ENCODE data around the gene ATP1A1. TPM values are rescaled to one million over a fixed set of nuclear protein-coding genes. Genes with fewer than 3 reads are reported as not detected.
A peak's percentile ranks its signal among the peaks of the same experiment; 100 is the strongest.

ATP1A1 gene
- total RNA-seq (101 and 107 TPM in 2 replicates), polyA plus RNA-seq (58.9 and 65.8 TPM in 2 replicates), polyA minus RNA-seq (45.0 and 46.7 TPM in 2 replicates)
- total RNA-seq (2013): 44.0 TPM

GRCh38 chr1:116372651-116373430 is at the start of gene ATP1A1:
Gene ATP1A1, plus strand, starts transcription at chr1:116373244. Its CDS starts 268 bp downstream, at chr1:116373512.
- H3K9me3 Mint-ChIP-seq (ENCODE audit: insufficient read depth): no peaks in the 10 kb centered on the region
- no peak for TF ChIP-seq EZH2 (IDR thresholded peaks at IDR 0.05; ENCODE audit: borderline replicate concordance, insufficient read depth, low read depth, low read length, poor library complexity, severe bottlenecking)
- no peak for TF ChIP-seq CTCF (IDR thresholded peaks at IDR 0.05)
- Histone ChIP-seq H3K27ac (ENCODE audit: low read length in 2 of 2) (peak within 1 kb of the TSS; percentile 81 to 91), H3K9me3 (ENCODE audit: control extremely low read depth in 1 of 3, control insufficient read depth in 2 of 3, insufficient read depth in 1 of 3, low read length in 2 of 3) (peaks cover 0 to 1% (median 0%) of the 10 kb centered on the region in 3 donors), H2AFZ (ENCODE audit: insufficient read depth, low read depth, low read length, poor library complexity, severe bottlenecking) (peak within 1 kb of the TSS; percentile 99), H3K4me2 (replicated peaks; ENCODE audit: low read depth, low read length, poor library complexity, severe bottlenecking) (peak within 1 kb of the TSS; percentile 96), H3K4me1 (ENCODE audit: control insufficient read depth in 2 of 2, insufficient read depth in 2 of 2, low read length in 2 of 2) (peaks cover 40 to 45% of the 10 kb centered on the region in 2 donors), H4K20me1 (ENCODE audit: control insufficient read depth, insufficient read depth, low read length, poor library complexity, severe bottlenecking) (peaks cover 13% of the 10 kb centered on the region), H3K27me3 (replicated peaks in 1 of 4; ENCODE audit: control extremely low read depth in 1 of 4, control insufficient read depth in 3 of 4, insufficient read depth in 4 of 4, low read length in 3 of 4) (peaks cover 0 to 7% (median 3%) of the 10 kb centered on the region in 4 experiments), H3K36me3 (replicated peaks in 1 of 2; ENCODE audit: control extremely low read depth in 1 of 2, control insufficient read depth in 1 of 2, extremely low read depth in 1 of 2, insufficient read depth in 2 of 2, low read length in 1 of 2) (no peaks in the 10 kb centered on the region), H3K79me2 (ENCODE audit: control insufficient read depth, insufficient read depth, low read length) (peaks cover 31% of the 10 kb centered on the region), H3K4me3 (ENCODE audit: control extremely low read depth in 1 of 5, extremely low read depth in 1 of 5, insufficient read depth in 1 of 5, low read depth in 2 of 5, low read length in 4 of 5) (peak within 1 kb of the TSS; percentile 46 to 90 (median 84)), H3K9ac (ENCODE audit: low read length) (peak within 1 kb of the TSS; percentile 91)
- ChIA-PET POLR2A (interaction anchor here (1.0 kb wide), 1 partner anchor 46 kb away, joined by 3 read pairs; no protein-coding TSS in a partner anchor), CTCF (interaction anchor here (1.4 kb wide), 1 partner anchor 46 kb away, joined by 3 read pairs; no protein-coding TSS in a partner anchor)
- peaks cover 38% of the 10 kb centered on the region for H3K4me1 Mint-ChIP-seq
- intact Hi-C loops (cut with micrococcal nuclease): loop anchor here (1.0 to 10.0 kb wide), 8 partner anchors 45 to 1556 kb away; partner anchors contain the start of genes CD58, GDAP2, TENT5C and TTF2
- ATAC-seq (ENCODE audit: low read depth) (peak; percentile 79), DNase-seq (peak; percentile 99)
- peak within 1 kb of the TSS; percentile 96 for H3K27ac Mint-ChIP-seq
- H3K27me3 Mint-ChIP-seq: peaks cover 20% of the 10 kb centered on the region
- H3K4me3 Mint-ChIP-seq: peak within 1 kb of the TSS; percentile 96
- WGBS (ENCODE audit: insufficient coverage): under 1% methylated on average over 74 of the region's 78 CpGs

- no peak for ATAC-seq (ENCODE audit: low read depth)
- Mint-ChIP-seq H3K4me1 (peaks cover 22% of the 10 kb centered on the region), H3K4me3 (no peak overlapping the region), H3K9me3 (ENCODE audit: insufficient read depth) (no peaks in the 10 kb centered on the region), H3K27me3 (no peaks in the 10 kb centered on the region), H3K27ac (no peak overlapping the region)
- Histone ChIP-seq H3K4me3 (ENCODE audit: control extremely low read depth in 1 of 5, extremely low read depth in 1 of 5, insufficient read depth in 1 of 5, low read depth in 2 of 5, low read length in 4 of 5) (no peak overlapping the region), H3K4me1 (ENCODE audit: control insufficient read depth in 2 of 2, insufficient read depth in 2 of 2, low read length in 2 of 2) (peaks cover 18 to 23% of the 10 kb centered on the region in 2 donors), H3K27ac (ENCODE audit: low read length in 2 of 2) (no peak overlapping the region), H3K79me2 (ENCODE audit: control insufficient read depth, insufficient read depth, low read length) (no peaks in the 10 kb centered on the region), H2AFZ (ENCODE audit: insufficient read depth, low read depth, low read length, poor library complexity, severe bottlenecking) (no peak overlapping the region), H3K9me3 (ENCODE audit: control extremely low read depth in 1 of 3, control insufficient read depth in 2 of 3, insufficient read depth in 1 of 3, low read length in 2 of 3) (no peaks in the 10 kb centered on the region), H3K27me3 (replicated peaks in 1 of 4; ENCODE audit: control extremely low read depth in 1 of 4, control insufficient read depth in 3 of 4, insufficient read depth in 4 of 4, low read length in 3 of 4) (peaks cover 0 to 3% (median 0%) of the 10 kb centered on the region in 4 experiments), H3K9ac (ENCODE audit: low read length) (no peak overlapping the region), H3K4me2 (replicated peaks; ENCODE audit: low read depth, low read length, poor library complexity, severe bottlenecking) (no peak overlapping the region), H4K20me1 (ENCODE audit: control insufficient read depth, insufficient read depth, low read length, poor library complexity, severe bottlenecking) (no peaks in the 10 kb centered on the region), H3K36me3 (replicated peaks in 1 of 2; ENCODE audit: control extremely low read depth in 1 of 2, control insufficient read depth in 1 of 2, extremely low read depth in 1 of 2, insufficient read depth in 2 of 2, low read length in 1 of 2) (no peaks in the 10 kb centered on the region)
- no peak for DNase-seq
- ChIA-PET CTCF (no interaction called here), POLR2A (no interaction called here)
- no peak for TF ChIP-seq CTCF (IDR thresholded peaks at IDR 0.05)
- TF ChIP-seq EZH2 (IDR thresholded peaks at IDR 0.05; ENCODE audit: borderline replicate concordance, insufficient read depth, low read depth, low read length, poor library complexity, severe bottlenecking): no peak
- intact Hi-C loops (cut with micrococcal nuclease): no loop called here
- no CpG with 5 or more reads among the region's 2 CpGs for WGBS (ENCODE audit: insufficient coverage)
Observed at GRCh38 chr1:116323491-116323890, 49.6 kb upstream of the ATP1A1 start.
